Tibial artery (tissue), 4 donors: ENCODE results near the gene KIF26A.

Experiments used
- DNase-seq, 2 donors: peaks; one replicate each; pipeline ENCODE4 v3.0.0-alpha.2; 2019
- H3K27ac ChIP-seq, 2 donors: fragments of 200-600 bp; sonication (generic) in 1 of 2; 1 replicate in 1 of 2; 2 replicates in 1 of 2; pipeline ENCODE4 v1.5.1; 2018 to 2019; ENCODE audit warnings: mild to moderate bottlenecking in 1 of 2
- H3K27me3 ChIP-seq, 2 donors: fragments of 200-600 bp; sonication (generic) in 1 of 2; one replicate each; pipeline versions ENCODE4 v1.5.1 to v1.6.0; 2016 to 2019
- H3K36me3 ChIP-seq, 3 donors: fragments of 200-600 bp; sonication (generic) in 2 of 3; one replicate each; pipeline ENCODE4 v1.5.1; 2016 to 2019; ENCODE audit warnings: mild to moderate bottlenecking in 2 of 3
- H3K4me1 ChIP-seq, 4 donors: fragments of 200-600 bp; sonication (generic) in 2 of 4; 1 replicate in 3 of 4; 2 replicates in 1 of 4; pipeline ENCODE4 v1.5.1; 2016 to 2019
- H3K4me3 ChIP-seq, 2 donors: fragments of 200-600 bp; sonication (generic) in 1 of 2; 1 replicate in 1 of 2; 2 replicates in 1 of 2; pipeline ENCODE4 v1.5.1; 2018 to 2019; ENCODE audit warnings: mild to moderate bottlenecking in 2 of 2
- H3K9me3 ChIP-seq, 3 donors: fragments of 200-600 bp; sonication (generic) in 1 of 3; one replicate each; pipeline ENCODE4 v1.5.1; 2016 to 2019
- CTCF ChIP-seq, 2 experiments: fragments of 200-600 bp in 1 of 2; fragments of 450-650 bp in 1 of 2; IDR thresholded peaks; one replicate each; pipeline ENCODE4 v1.5.1; 2017 to 2019; ENCODE audit warnings: antibody characterized with exemption in 2 of 2, mild to moderate bottlenecking in 1 of 2, moderate library complexity in 1 of 2
- intact Hi-C: fragments of 100-400 bp; cut with DNase I; formaldehyde crosslinking; loops from one replicate; pipeline ENCODE4 v1.15.0; 2023; ENCODE audit warnings: low total_unique reads

The KIF26A gene

GRCh38 chr14:104096318-104096717 is 42.1 kb upstream of the KIF26A start:
- Histone ChIP-seq H3K4me1 (peaks cover 0 to 9% (median 0%) of the 10 kb centered on the region in 4 donors), H3K27me3 (peaks cover 0 to 60% of the 10 kb centered on the region in 2 donors), H3K4me3 (no peak overlapping the region), H3K9me3 (no peaks in the 10 kb centered on the region), H3K36me3 (no peaks in the 10 kb centered on the region), H3K27ac (no peak overlapping the region)
- TF ChIP-seq CTCF (IDR thresholded peaks at IDR 0.05): no peak
- intact Hi-C loops: no loop called here
- DNase-seq: no peak

- peaks cover 0 to 58% of the 10 kb centered on the region in 2 donors for H3K27me3 ChIP-seq
- TF ChIP-seq CTCF (IDR thresholded peaks at IDR 0.05): no peak
- no peaks in the 10 kb centered on the region for H3K36me3 ChIP-seq
- DNase-seq: no peak
- no peaks in the 10 kb centered on the region for H3K9me3 ChIP-seq
- intact Hi-C loops: no loop called here
- no peak overlapping the region for H3K4me3 ChIP-seq
- H3K4me1 ChIP-seq: peaks cover 0 to 9% (median 0%) of the 10 kb centered on the region in 4 donors
- no peak overlapping the region for H3K27ac ChIP-seq
Observed at GRCh38 chr14:104096751-104097700, 41.4 kb upstream of the KIF26A start.

- Histone ChIP-seq H3K27me3 (peaks cover 0 to 46% of the 10 kb centered on the region in 2 donors), H3K27ac (no peak overlapping the region), H3K4me3 (no peak overlapping the region), H3K4me1 (peaks cover 0 to 9% (median 0%) of the 10 kb centered on the region in 4 donors), H3K36me3 (no peaks in the 10 kb centered on the region), H3K9me3 (no peaks in the 10 kb centered on the region)
- intact Hi-C loops: no loop called here
- TF ChIP-seq CTCF (IDR thresholded peaks at IDR 0.05): no peak
- no peak for DNase-seq
Observed at GRCh38 chr14:104098272-104099095, 39.9 kb upstream of the KIF26A start.

GRCh38 chr14:104099096-104100041 is 39.0 kb upstream of the KIF26A start:
- intact Hi-C loops: no loop called here
- H3K27me3 ChIP-seq: peaks cover 0 to 43% of the 10 kb centered on the region in 2 donors
- H3K36me3 ChIP-seq: no peaks in the 10 kb centered on the region
- no peak overlapping the region for H3K4me3 ChIP-seq
- DNase-seq: no peak
- no peak for TF ChIP-seq CTCF (IDR thresholded peaks at IDR 0.05)
- H3K4me1 ChIP-seq: peaks cover 0 to 9% (median 0%) of the 10 kb centered on the region in 4 donors
- H3K9me3 ChIP-seq: no peaks in the 10 kb centered on the region
- H3K27ac ChIP-seq: no peak overlapping the region
